WTC11 (cell line): ENCODE data around the gene TMEFF2.

Experiments used
- FOXK1 ChIP-seq: sonication (generic); formaldehyde crosslinking; IDR thresholded peaks from 2 replicates; pipeline ENCODE4 v1.8.0; 2022; ENCODE audit warnings: mild to moderate bottlenecking, moderate library complexity, missing genetic modification reagents
- JUN ChIP-seq: sonication (generic); formaldehyde crosslinking; IDR thresholded peaks from 2 replicates; pipeline ENCODE4 v1.8.0; 2023; ENCODE audit warnings: mild to moderate bottlenecking, missing genetic modification reagents
- KAT7 ChIP-seq: sonication (generic); formaldehyde crosslinking; IDR thresholded peaks from 2 replicates; pipeline ENCODE4 v1.8.1; 2023; ENCODE audit warnings: missing genetic modification reagents, mild to moderate bottlenecking, borderline replicate concordance
- MXD4 ChIP-seq: fragments of 250-450 bp; sonication (Bioruptor Pico); IDR thresholded peaks from 2 replicates; pipeline ENCODE4 v1.8.0; 2021; ENCODE audit warnings: mild to moderate bottlenecking, moderate library complexity, borderline replicate concordance
- NFYB ChIP-seq: sonication (generic); formaldehyde crosslinking; conservative IDR thresholded peaks from 2 replicates; pipeline ENCODE4 v1.8.0; 2022; ENCODE audit warnings: low read depth, missing genetic modification reagents
- SMAD3 ChIP-seq: sonication (generic); formaldehyde crosslinking; IDR thresholded peaks from 2 replicates; pipeline ENCODE4 v1.8.0; 2022; ENCODE audit warnings: missing genetic modification reagents, mild to moderate bottlenecking, borderline replicate concordance
- STAT6 ChIP-seq: sonication (generic); formaldehyde crosslinking; conservative IDR thresholded peaks from 2 replicates; pipeline ENCODE4 v1.8.1; 2023; ENCODE audit warnings: mild to moderate bottlenecking, low read depth, missing genetic modification reagents, moderate library complexity
- TF ChIP-seq, protein P1 (sequence below): fragments of 200-600 bp; IDR thresholded peaks from 2 replicates; pipeline ENCODE4 v1.8.0; 2022; ENCODE audit warnings: antibody characterized with exemption
- TF ChIP-seq, protein P2 (sequence below): sonication (generic); formaldehyde crosslinking; IDR thresholded peaks from 2 replicates; pipeline ENCODE4 v1.8.0; 2022; ENCODE audit warnings: mild to moderate bottlenecking, missing genetic modification reagents
- TF ChIP-seq, protein P3 (sequence below): fragments of 250-450 bp; sonication (Bioruptor Pico); IDR thresholded peaks from 2 replicates; pipeline ENCODE4 v2.1.2; 2022; ENCODE audit warnings: mild to moderate bottlenecking, moderate library complexity
- TF ChIP-seq, protein P4 (sequence below): sonication (generic); formaldehyde crosslinking; IDR thresholded peaks from 2 replicates; pipeline ENCODE4 v1.8.1; 2023; ENCODE audit warnings: mild to moderate bottlenecking, missing genetic modification reagents, moderate library complexity
- TF ChIP-seq, protein P5 (sequence below): fragments of 250-450 bp; sonication (Bioruptor Pico); IDR thresholded peaks from 2 replicates; pipeline ENCODE4 v1.9.0; 2021; ENCODE audit warnings: mild to moderate bottlenecking, borderline replicate concordance

- no peak for TF ChIP-seq MXD4 (CRISPR knock-in tag)
- TF ChIP-seq, protein P1, sequence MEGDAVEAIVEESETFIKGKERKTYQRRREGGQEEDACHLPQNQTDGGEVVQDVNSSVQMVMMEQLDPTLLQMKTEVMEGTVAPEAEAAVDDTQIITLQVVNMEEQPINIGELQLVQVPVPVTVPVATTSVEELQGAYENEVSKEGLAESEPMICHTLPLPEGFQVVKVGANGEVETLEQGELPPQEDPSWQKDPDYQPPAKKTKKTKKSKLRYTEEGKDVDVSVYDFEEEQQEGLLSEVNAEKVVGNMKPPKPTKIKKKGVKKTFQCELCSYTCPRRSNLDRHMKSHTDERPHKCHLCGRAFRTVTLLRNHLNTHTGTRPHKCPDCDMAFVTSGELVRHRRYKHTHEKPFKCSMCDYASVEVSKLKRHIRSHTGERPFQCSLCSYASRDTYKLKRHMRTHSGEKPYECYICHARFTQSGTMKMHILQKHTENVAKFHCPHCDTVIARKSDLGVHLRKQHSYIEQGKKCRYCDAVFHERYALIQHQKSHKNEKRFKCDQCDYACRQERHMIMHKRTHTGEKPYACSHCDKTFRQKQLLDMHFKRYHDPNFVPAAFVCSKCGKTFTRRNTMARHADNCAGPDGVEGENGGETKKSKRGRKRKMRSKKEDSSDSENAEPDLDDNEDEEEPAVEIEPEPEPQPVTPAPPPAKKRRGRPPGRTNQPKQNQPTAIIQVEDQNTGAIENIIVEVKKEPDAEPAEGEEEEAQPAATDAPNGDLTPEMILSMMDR: no peak
- TF ChIP-seq FOXK1: no peak
- no peak for TF ChIP-seq JUN
- TF ChIP-seq, protein P2, sequence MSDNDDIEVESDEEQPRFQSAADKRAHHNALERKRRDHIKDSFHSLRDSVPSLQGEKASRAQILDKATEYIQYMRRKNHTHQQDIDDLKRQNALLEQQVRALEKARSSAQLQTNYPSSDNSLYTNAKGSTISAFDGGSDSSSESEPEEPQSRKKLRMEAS (CRISPR knock-in tag): no peak
- TF ChIP-seq, protein P3, sequence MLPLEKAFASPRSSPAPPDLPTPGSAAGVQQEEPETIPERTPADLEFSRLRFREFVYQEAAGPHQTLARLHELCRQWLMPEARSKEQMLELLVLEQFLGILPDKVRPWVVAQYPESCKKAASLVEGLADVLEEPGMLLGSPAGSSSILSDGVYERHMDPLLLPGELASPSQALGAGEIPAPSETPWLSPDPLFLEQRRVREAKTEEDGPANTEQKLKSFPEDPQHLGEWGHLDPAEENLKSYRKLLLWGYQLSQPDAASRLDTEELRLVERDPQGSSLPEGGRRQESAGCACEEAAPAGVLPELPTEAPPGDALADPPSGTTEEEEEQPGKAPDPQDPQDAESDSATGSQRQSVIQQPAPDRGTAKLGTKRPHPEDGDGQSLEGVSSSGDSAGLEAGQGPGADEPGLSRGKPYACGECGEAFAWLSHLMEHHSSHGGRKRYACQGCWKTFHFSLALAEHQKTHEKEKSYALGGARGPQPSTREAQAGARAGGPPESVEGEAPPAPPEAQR (CRISPR knock-in tag): no peak
- TF ChIP-seq, protein P4, sequence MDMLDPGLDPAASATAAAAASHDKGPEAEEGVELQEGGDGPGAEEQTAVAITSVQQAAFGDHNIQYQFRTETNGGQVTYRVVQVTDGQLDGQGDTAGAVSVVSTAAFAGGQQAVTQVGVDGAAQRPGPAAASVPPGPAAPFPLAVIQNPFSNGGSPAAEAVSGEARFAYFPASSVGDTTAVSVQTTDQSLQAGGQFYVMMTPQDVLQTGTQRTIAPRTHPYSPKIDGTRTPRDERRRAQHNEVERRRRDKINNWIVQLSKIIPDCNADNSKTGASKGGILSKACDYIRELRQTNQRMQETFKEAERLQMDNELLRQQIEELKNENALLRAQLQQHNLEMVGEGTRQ (CRISPR knock-in tag): no peak
- no peak for TF ChIP-seq KAT7 (CRISPR knock-in tag)
- TF ChIP-seq NFYB (CRISPR knock-in tag): no peak
- no peak for TF ChIP-seq SMAD3
- TF ChIP-seq STAT6 (CRISPR knock-in tag): no peak
- TF ChIP-seq, protein P5, sequence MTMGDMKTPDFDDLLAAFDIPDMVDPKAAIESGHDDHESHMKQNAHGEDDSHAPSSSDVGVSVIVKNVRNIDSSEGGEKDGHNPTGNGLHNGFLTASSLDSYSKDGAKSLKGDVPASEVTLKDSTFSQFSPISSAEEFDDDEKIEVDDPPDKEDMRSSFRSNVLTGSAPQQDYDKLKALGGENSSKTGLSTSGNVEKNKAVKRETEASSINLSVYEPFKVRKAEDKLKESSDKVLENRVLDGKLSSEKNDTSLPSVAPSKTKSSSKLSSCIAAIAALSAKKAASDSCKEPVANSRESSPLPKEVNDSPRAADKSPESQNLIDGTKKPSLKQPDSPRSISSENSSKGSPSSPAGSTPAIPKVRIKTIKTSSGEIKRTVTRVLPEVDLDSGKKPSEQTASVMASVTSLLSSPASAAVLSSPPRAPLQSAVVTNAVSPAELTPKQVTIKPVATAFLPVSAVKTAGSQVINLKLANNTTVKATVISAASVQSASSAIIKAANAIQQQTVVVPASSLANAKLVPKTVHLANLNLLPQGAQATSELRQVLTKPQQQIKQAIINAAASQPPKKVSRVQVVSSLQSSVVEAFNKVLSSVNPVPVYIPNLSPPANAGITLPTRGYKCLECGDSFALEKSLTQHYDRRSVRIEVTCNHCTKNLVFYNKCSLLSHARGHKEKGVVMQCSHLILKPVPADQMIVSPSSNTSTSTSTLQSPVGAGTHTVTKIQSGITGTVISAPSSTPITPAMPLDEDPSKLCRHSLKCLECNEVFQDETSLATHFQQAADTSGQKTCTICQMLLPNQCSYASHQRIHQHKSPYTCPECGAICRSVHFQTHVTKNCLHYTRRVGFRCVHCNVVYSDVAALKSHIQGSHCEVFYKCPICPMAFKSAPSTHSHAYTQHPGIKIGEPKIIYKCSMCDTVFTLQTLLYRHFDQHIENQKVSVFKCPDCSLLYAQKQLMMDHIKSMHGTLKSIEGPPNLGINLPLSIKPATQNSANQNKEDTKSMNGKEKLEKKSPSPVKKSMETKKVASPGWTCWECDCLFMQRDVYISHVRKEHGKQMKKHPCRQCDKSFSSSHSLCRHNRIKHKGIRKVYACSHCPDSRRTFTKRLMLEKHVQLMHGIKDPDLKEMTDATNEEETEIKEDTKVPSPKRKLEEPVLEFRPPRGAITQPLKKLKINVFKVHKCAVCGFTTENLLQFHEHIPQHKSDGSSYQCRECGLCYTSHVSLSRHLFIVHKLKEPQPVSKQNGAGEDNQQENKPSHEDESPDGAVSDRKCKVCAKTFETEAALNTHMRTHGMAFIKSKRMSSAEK: no peak
Measured at GRCh38 chr2:191983186-191983585, 211.5 kb downstream of the TMEFF2 start.
